B cell (primary cell): ENCODE measurements around the gene ZC3H12C. TPM values are rescaled to one million over a fixed set of nuclear protein-coding genes. Genes with fewer than 3 reads are reported as not detected.

Source experiments
- ATAC-seq: fragments of 200-7000 bp; cut with Tn5 transposase; one replicate; pipeline ENCODE4 v1.10.0; 2021; ENCODE audit warnings: low read depth, mild to moderate bottlenecking, moderate number of reproducible peaks, moderate library complexity
- CTCF ChIA-PET: fragments of 350-600 bp; sonication (Branson Sonifier 250); formaldehyde crosslinking; loops from one replicate; lab custom pipeline; 2021; ENCODE audit warnings: antibody characterized with exemption, inconsistent platforms; lab: Charles Lee
- POLR2A ChIA-PET: fragments of 350-600 bp; sonication (Branson Sonifier 250); formaldehyde crosslinking; loops from one replicate; lab custom pipeline; 2021; ENCODE audit warnings: antibody characterized with exemption; lab: Charles Lee
- DNase-seq: peaks from one replicate; pipeline ENCODE4 v3.0.0; 2013
- H2AFZ ChIP-seq: 2 replicates; pipeline ENCODE4 v1.6.1; 2012; ENCODE audit warnings: mild to moderate bottlenecking, low read depth, low read length; ENCODE audit not compliant: insufficient read depth, poor library complexity, severe bottlenecking
- H3K27ac ChIP-seq, 2 donors: 1 replicate in 1 of 2; 2 replicates in 1 of 2; pipeline ENCODE4 v1.5.1; 2012 to 2013; ENCODE audit warnings: low read length in 2 of 2, mild to moderate bottlenecking in 2 of 2, moderate library complexity in 1 of 2
- H3K27me3 ChIP-seq, 4 experiments: fragments of 200-600 bp in 1 of 4; sonication (generic) in 1 of 4; replicated peaks in 1 of 4; 1 replicate in 2 of 4; 2 replicates in 2 of 4; pipeline versions ENCODE4 v1.6.1 to v1.7.0; 2013 to 2016; ENCODE audit warnings: low read length in 3 of 4, mild to moderate bottlenecking in 2 of 4, mixed read lengths in 1 of 4, moderate library complexity in 1 of 4; ENCODE audit not compliant: insufficient read depth in 4 of 4, control insufficient read depth in 3 of 4; ENCODE audit errors: control extremely low read depth in 1 of 4
- H3K36me3 ChIP-seq, 2 experiments: replicated peaks in 1 of 2; 1 replicate in 1 of 2; 2 replicates in 1 of 2; pipeline versions ENCODE4 v1.6.1 to v1.7.1; 2013; ENCODE audit warnings: low read length in 1 of 2; ENCODE audit not compliant: insufficient read depth in 2 of 2, control insufficient read depth in 1 of 2; ENCODE audit errors: control extremely low read depth in 1 of 2, extremely low read depth in 1 of 2
- H3K4me1 ChIP-seq, 2 donors: fragments of 200-600 bp in 1 of 2; sonication (generic) in 1 of 2; 1 replicate in 1 of 2; 2 replicates in 1 of 2; pipeline versions ENCODE4 v1.5.1 to v1.6.1; 2013 to 2017; ENCODE audit warnings: low read length in 2 of 2; ENCODE audit not compliant: control insufficient read depth in 2 of 2, insufficient read depth in 2 of 2
- H3K4me2 ChIP-seq: replicated peaks from 2 replicates; pipeline ENCODE3; 2012; ENCODE audit warnings: mild to moderate bottlenecking, low read depth, low read length; ENCODE audit not compliant: poor library complexity, severe bottlenecking
- H3K4me3 ChIP-seq, 5 experiments: fragments of 200-600 bp in 1 of 5; sonication (generic) in 1 of 5; 1 replicate in 3 of 5; 2 replicates in 2 of 5; pipeline versions ENCODE4 v1.5.1 to v1.7.0; 2011 to 2016; ENCODE audit warnings: low read length in 4 of 5, mild to moderate bottlenecking in 4 of 5, low read depth in 2 of 5, control low read depth in 1 of 5, moderate library complexity in 1 of 5; ENCODE audit not compliant: insufficient read depth in 1 of 5; ENCODE audit errors: control extremely low read depth in 1 of 5, extremely low read depth in 1 of 5
- H3K79me2 ChIP-seq: fragments of 200-600 bp; sonication (generic); one replicate; pipeline ENCODE4 v1.6.0; 2016; ENCODE audit warnings: low read length; ENCODE audit not compliant: control insufficient read depth, insufficient read depth
- H3K9ac ChIP-seq: fragments of 200-600 bp; sonication (generic); 2 replicates; pipeline ENCODE4 v1.6.1; 2017; ENCODE audit warnings: mild to moderate bottlenecking, low read length, moderate library complexity
- H3K9me3 ChIP-seq, 3 donors: one replicate each; pipeline versions ENCODE4 v1.6.1 to v1.7.1; 2013; ENCODE audit warnings: low read length in 2 of 3; ENCODE audit not compliant: control insufficient read depth in 2 of 3, insufficient read depth in 1 of 3; ENCODE audit errors: control extremely low read depth in 1 of 3
- H4K20me1 ChIP-seq: 2 replicates; pipeline ENCODE4 v1.6.0; 2012; ENCODE audit warnings: mild to moderate bottlenecking, low read length; ENCODE audit not compliant: insufficient read depth, control insufficient read depth, poor library complexity, severe bottlenecking
- H3K27ac Mint-ChIP-seq: one replicate; pipeline ENCODE4 v1.8.0; 2021; ENCODE audit warnings: mixed read lengths
- H3K27me3 Mint-ChIP-seq: one replicate; pipeline ENCODE4 v1.8.0; 2021; ENCODE audit warnings: mixed read lengths
- H3K4me1 Mint-ChIP-seq: one replicate; pipeline ENCODE4 v1.8.0; 2021; ENCODE audit warnings: mixed read lengths
- H3K4me3 Mint-ChIP-seq: one replicate; pipeline ENCODE4 v1.8.0; 2021; ENCODE audit warnings: mixed read lengths
- H3K9me3 Mint-ChIP-seq: one replicate; pipeline ENCODE4 v1.8.0; 2022; ENCODE audit warnings: mixed read lengths; ENCODE audit not compliant: insufficient read depth
- EZH2 ChIP-seq: IDR thresholded peaks from 2 replicates; pipeline ENCODE4 v1.6.1; 2012; ENCODE audit warnings: borderline replicate concordance, low read depth, mild to moderate bottlenecking, moderate library complexity, low read length; ENCODE audit not compliant: insufficient read depth, poor library complexity, severe bottlenecking
- WGBS: methylation state at CpG from one replicate; pipeline ENCODE4 v1.1.5; 2013; ENCODE audit warnings: missing lambda C conversion rate; ENCODE audit not compliant: insufficient coverage; 5-methylcytosine and 5-hydroxymethylcytosine counted together
- intact Hi-C: fragments of 100-400 bp; cut with micrococcal nuclease; formaldehyde crosslinking; loops from one replicate; pipeline ENCODE4 v1.10.0; 2022
- polyA plus RNA-seq: library from polyadenylated mRNA; depleted of rRNA; stranded (reverse); fragments of >200 nt; gene quantifications from 2 replicates; pipeline ENCODE4 v1.2.3, GENCODE V29; 2012
- total RNA-seq, 2 donors: library from RNA; stranded (reverse); fragments of 120-200 nt in 1 of 2; gene quantifications; 1 replicate in 1 of 2; 2 replicates in 1 of 2; pipeline versions ENCODE4 v1.2.3 to v1.2.4, GENCODE V29; 2013 to 2022
- TF ChIP-seq, protein P1 (sequence below): fragments of 200-600 bp; IDR thresholded peaks from one replicate; pipeline ENCODE4 v1.8.0; 2022; ENCODE audit warnings: antibody characterized with exemption, mild to moderate bottlenecking

The ZC3H12C gene
- total and polyA plus RNA-seq, 2 donors (not counting 1 experiment from before 2014, with no cell fraction given): 0.01 to 0.10 TPM

GRCh38 chr11:110081462-110082376 is 11.5 kb upstream of the ZC3H12C start:
- intact Hi-C loops: no loop called here
- Mint-ChIP-seq H3K27ac (no peak overlapping the region), H3K9me3 (peaks cover 2% of the 10 kb centered on the region), H3K4me1 (no peaks in the 10 kb centered on the region), H3K4me3 (no peak overlapping the region), H3K27me3 (peaks cover 21% of the 10 kb centered on the region)
- TF ChIP-seq EZH2: no peak
- TF ChIP-seq, protein P1, sequence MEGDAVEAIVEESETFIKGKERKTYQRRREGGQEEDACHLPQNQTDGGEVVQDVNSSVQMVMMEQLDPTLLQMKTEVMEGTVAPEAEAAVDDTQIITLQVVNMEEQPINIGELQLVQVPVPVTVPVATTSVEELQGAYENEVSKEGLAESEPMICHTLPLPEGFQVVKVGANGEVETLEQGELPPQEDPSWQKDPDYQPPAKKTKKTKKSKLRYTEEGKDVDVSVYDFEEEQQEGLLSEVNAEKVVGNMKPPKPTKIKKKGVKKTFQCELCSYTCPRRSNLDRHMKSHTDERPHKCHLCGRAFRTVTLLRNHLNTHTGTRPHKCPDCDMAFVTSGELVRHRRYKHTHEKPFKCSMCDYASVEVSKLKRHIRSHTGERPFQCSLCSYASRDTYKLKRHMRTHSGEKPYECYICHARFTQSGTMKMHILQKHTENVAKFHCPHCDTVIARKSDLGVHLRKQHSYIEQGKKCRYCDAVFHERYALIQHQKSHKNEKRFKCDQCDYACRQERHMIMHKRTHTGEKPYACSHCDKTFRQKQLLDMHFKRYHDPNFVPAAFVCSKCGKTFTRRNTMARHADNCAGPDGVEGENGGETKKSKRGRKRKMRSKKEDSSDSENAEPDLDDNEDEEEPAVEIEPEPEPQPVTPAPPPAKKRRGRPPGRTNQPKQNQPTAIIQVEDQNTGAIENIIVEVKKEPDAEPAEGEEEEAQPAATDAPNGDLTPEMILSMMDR: no peak
- Histone ChIP-seq H3K9me3 (peaks cover 0 to 5% (median 3%) of the 10 kb centered on the region in 3 donors), H3K4me3 (no peak overlapping the region), H3K4me1 (no peaks in the 10 kb centered on the region), H3K27me3 (peaks cover 0 to 12% (median 6%) of the 10 kb centered on the region in 4 experiments), H3K79me2 (no peaks in the 10 kb centered on the region), H3K36me3 (no peaks in the 10 kb centered on the region), H3K9ac (no peak overlapping the region), H4K20me1 (no peaks in the 10 kb centered on the region), H2AFZ (no peak overlapping the region), H3K4me2 (no peak overlapping the region), H3K27ac (no peak overlapping the region)
- ChIA-PET POLR2A (no interaction called here), CTCF (no interaction called here)
- ATAC-seq (no peak), DNase-seq (no peak)
- 88% methylated on average over 4 of the region's 7 CpGs for WGBS

DNA sequence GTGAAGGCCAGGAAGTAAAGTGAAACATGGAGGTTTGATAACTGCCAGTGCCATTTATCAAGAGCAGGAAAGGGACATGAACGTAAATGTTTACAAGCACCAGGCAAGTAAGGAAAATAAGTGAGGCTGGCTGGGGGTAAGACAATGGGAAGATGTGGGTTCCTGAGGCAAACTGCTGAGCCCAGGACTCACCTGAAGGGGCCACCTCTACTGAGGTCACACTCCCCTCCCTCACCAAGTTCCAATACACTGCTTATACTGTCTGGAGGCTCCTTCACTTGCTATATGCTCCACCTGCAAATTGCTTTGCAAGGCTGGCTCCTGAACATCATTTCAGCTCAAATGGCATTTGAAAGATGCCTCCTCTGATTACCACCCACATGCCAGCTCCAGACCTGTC is 10.3 kb upstream of the ZC3H12C start:
- peaks cover 0 to 5% (median 3%) of the 10 kb centered on the region in 3 donors for H3K9me3 ChIP-seq
- ChIA-PET POLR2A (no interaction called here), CTCF (no interaction called here)
- H3K27me3 ChIP-seq: peaks cover 0 to 12% (median 4%) of the 10 kb centered on the region in 4 experiments
- 50% methylated on average over 1 of the region's 1 CpG for WGBS
- H4K20me1 ChIP-seq: no peaks in the 10 kb centered on the region
- ATAC-seq (no peak), DNase-seq (no peak)
- no peak overlapping the region for H3K27ac Mint-ChIP-seq
- H3K36me3 ChIP-seq: no peaks in the 10 kb centered on the region
- TF ChIP-seq, protein P1: no peak
- no peak for TF ChIP-seq EZH2
- no peaks in the 10 kb centered on the region for H3K79me2 ChIP-seq
- H3K9me3 Mint-ChIP-seq: peaks cover 2% of the 10 kb centered on the region
- H3K27me3 Mint-ChIP-seq: peaks cover 18% of the 10 kb centered on the region
- no peak overlapping the region for H3K4me3 Mint-ChIP-seq
- H3K27ac ChIP-seq: no peak overlapping the region
- no peaks in the 10 kb centered on the region for H3K4me1 Mint-ChIP-seq
- no peak overlapping the region for H3K4me2 ChIP-seq
- H3K4me1 ChIP-seq: no peaks in the 10 kb centered on the region
- intact Hi-C loops: no loop called here
- no peak overlapping the region for H2AFZ ChIP-seq
- H3K4me3 ChIP-seq: no peak overlapping the region
- H3K9ac ChIP-seq: no peak overlapping the region
